Astrocyte (in vitro differentiated cells and primary cell): ENCODE results near the gene ACADS. TPM values are rescaled to one million over a fixed set of nuclear protein-coding genes. Genes with fewer than 3 reads are reported as not detected.

Experiments used
- DNase-seq: peaks from one replicate; pipeline ENCODE4 v3.0.0-alpha.2; 2010; ENCODE audit warnings: low read depth
- FAIRE-seq: peaks from 2 replicates; lab custom pipeline; 2011; peaks lifted over from hg19 to GRCh38; lab: Jason Lieb, UNC
- H2AFZ ChIP-seq: 2 replicates; pipeline ENCODE4 v1.6.0; 2012; ENCODE audit warnings: low read depth, low read length, inconsistent platforms
- H3K27ac ChIP-seq: 2 replicates; pipeline ENCODE4 v1.5.1; 2011; ENCODE audit warnings: low read depth, low read length, inconsistent platforms
- H3K27me3 ChIP-seq: 2 replicates; pipeline ENCODE4 v1.6.0; 2011; ENCODE audit warnings: low read length, inconsistent platforms; ENCODE audit not compliant: insufficient read depth
- H3K36me3 ChIP-seq: 2 replicates; pipeline ENCODE4 v1.5.1; 2011; ENCODE audit warnings: low read length, inconsistent platforms; ENCODE audit not compliant: insufficient read depth
- H3K4me1 ChIP-seq: 2 replicates; pipeline ENCODE4 v1.5.1; 2011; ENCODE audit warnings: low read length, inconsistent platforms; ENCODE audit not compliant: insufficient read depth
- H3K4me2 ChIP-seq: 2 replicates; pipeline ENCODE4 v1.6.0; 2012; ENCODE audit warnings: low read length, inconsistent platforms
- H3K4me3 ChIP-seq: 2 replicates; pipeline ENCODE4 v1.5.1; 2011; ENCODE audit warnings: low read depth, mild to moderate bottlenecking, low read length, inconsistent platforms; ENCODE audit not compliant: insufficient read depth
- H3K79me2 ChIP-seq: 2 replicates; pipeline ENCODE4 v1.6.0; 2012; ENCODE audit warnings: mild to moderate bottlenecking, low read length, inconsistent platforms; ENCODE audit not compliant: insufficient read depth
- H3K9ac ChIP-seq: 2 replicates; pipeline ENCODE4 v1.6.0; 2012; ENCODE audit warnings: mild to moderate bottlenecking, low read length, inconsistent platforms
- H3K9me3 ChIP-seq: 2 replicates; pipeline ENCODE4 v1.5.1; 2012; ENCODE audit warnings: low read depth, mild to moderate bottlenecking, low read length, inconsistent platforms; ENCODE audit not compliant: insufficient read depth
- H4K20me1 ChIP-seq: 2 replicates; pipeline ENCODE4 v1.6.0; 2012; ENCODE audit warnings: low read length, inconsistent platforms; ENCODE audit not compliant: insufficient read depth
- H3K27ac Mint-ChIP-seq: one replicate; pipeline ENCODE4 v1.8.0; 2021; ENCODE audit warnings: mild to moderate bottlenecking, mixed read lengths; ENCODE audit not compliant: unreplicated experiment
- H3K27me3 Mint-ChIP-seq: one replicate; pipeline ENCODE4 v1.8.0; 2021; ENCODE audit warnings: low read depth, mixed read lengths; ENCODE audit not compliant: unreplicated experiment
- H3K36me3 Mint-ChIP-seq: one replicate; pipeline ENCODE4 v1.8.0; 2021; ENCODE audit warnings: low read depth, mixed read lengths; ENCODE audit not compliant: unreplicated experiment
- H3K4me1 Mint-ChIP-seq: one replicate; pipeline ENCODE4 v1.8.0; 2021; ENCODE audit warnings: low read depth, mixed read lengths; ENCODE audit not compliant: unreplicated experiment
- H3K4me3 Mint-ChIP-seq: one replicate; pipeline ENCODE4 v1.8.0; 2021; ENCODE audit warnings: mild to moderate bottlenecking, moderate library complexity, mixed read lengths; ENCODE audit not compliant: unreplicated experiment
- H3K9me3 Mint-ChIP-seq: one replicate; pipeline ENCODE4 v1.8.0; 2021; ENCODE audit warnings: mild to moderate bottlenecking, mixed read lengths; ENCODE audit not compliant: unreplicated experiment
- EZH2 ChIP-seq: IDR thresholded peaks from 2 replicates; pipeline ENCODE4 v1.6.1; 2012; ENCODE audit warnings: mild to moderate bottlenecking, low read length, inconsistent platforms; ENCODE audit not compliant: insufficient read depth
- total RNA-seq: library from RNA; stranded (reverse); gene quantifications from 2 replicates; pipeline ENCODE4 v1.2.1, GENCODE V29; 2021
- TF ChIP-seq, protein P1 (sequence below): IDR thresholded peaks from 2 replicates; pipeline ENCODE4 v1.5.1; 2011; ENCODE audit warnings: low read depth, mild to moderate bottlenecking, inconsistent platforms, low read length, moderate library complexity; ENCODE audit not compliant: insufficient read depth

The ACADS gene
- total RNA-seq, 1 donor from 2014 or later, result 2.8 TPM

- Histone ChIP-seq H3K36me3 (peaks cover 24% of the 10 kb centered on the region), H3K4me3 (no peak overlapping the region), H3K9me3 (no peaks in the 10 kb centered on the region), H4K20me1 (no peaks in the 10 kb centered on the region), H3K27ac (no peak overlapping the region), H3K9ac (no peak overlapping the region), H3K4me2 (peak overlapping the region; percentile 89), H3K79me2 (no peaks in the 10 kb centered on the region), H3K27me3 (no peaks in the 10 kb centered on the region), H3K4me1 (peaks cover 13% of the 10 kb centered on the region), H2AFZ (no peak overlapping the region)
- Mint-ChIP-seq H3K4me1 (peaks cover 10% of the 10 kb centered on the region), H3K27me3 (no peaks in the 10 kb centered on the region), H3K4me3 (peak overlapping the region; percentile 79), H3K36me3 (peaks cover 17% of the 10 kb centered on the region), H3K27ac (peak overlapping the region; percentile 64), H3K9me3 (no peaks in the 10 kb centered on the region)
- no peak for TF ChIP-seq EZH2
- TF ChIP-seq, protein P1, sequence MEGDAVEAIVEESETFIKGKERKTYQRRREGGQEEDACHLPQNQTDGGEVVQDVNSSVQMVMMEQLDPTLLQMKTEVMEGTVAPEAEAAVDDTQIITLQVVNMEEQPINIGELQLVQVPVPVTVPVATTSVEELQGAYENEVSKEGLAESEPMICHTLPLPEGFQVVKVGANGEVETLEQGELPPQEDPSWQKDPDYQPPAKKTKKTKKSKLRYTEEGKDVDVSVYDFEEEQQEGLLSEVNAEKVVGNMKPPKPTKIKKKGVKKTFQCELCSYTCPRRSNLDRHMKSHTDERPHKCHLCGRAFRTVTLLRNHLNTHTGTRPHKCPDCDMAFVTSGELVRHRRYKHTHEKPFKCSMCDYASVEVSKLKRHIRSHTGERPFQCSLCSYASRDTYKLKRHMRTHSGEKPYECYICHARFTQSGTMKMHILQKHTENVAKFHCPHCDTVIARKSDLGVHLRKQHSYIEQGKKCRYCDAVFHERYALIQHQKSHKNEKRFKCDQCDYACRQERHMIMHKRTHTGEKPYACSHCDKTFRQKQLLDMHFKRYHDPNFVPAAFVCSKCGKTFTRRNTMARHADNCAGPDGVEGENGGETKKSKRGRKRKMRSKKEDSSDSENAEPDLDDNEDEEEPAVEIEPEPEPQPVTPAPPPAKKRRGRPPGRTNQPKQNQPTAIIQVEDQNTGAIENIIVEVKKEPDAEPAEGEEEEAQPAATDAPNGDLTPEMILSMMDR, result no peak
- no peak for FAIRE-seq
- no peak for DNase-seq
These were observed 906 bp upstream of the ACADS start for GRCh38 chr12:120724720-120725119.

DNA sequence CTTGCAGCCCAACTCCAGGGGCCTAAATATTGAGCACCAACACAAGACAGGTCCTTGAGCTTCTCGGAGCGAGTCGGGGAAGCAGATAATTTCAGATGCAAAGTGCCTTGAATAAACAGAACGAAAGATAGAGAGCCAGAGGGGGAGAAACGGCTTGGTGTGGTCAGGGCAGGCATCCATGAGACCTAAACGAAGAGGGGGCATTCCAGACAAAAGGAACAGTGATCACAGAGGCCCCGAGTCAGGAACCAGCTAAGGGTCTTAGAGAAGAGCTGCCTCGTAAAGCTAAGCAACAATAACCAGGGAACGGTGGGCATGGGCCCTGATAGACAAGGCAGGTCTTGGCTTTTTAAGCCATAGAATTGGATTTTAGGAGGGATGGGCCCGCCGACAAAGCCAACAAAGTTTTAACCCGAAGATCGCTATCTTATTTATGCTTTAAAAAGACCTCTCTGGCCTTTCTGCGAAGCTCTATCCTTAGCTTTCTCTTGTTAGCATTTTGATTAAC lies 421 bp upstream of the ACADS start:
- Histone ChIP-seq H3K4me1 (peaks cover 13% of the 10 kb centered on the region), H3K4me3 (peak overlapping the region; percentile 64), H3K9me3 (no peaks in the 10 kb centered on the region), H3K27me3 (no peaks in the 10 kb centered on the region), H2AFZ (peak overlapping the region; percentile 85), H3K79me2 (no peaks in the 10 kb centered on the region), H3K36me3 (peaks cover 19% of the 10 kb centered on the region), H3K27ac (no peak overlapping the region), H4K20me1 (no peaks in the 10 kb centered on the region), H3K4me2 (peak overlapping the region; percentile 89), H3K9ac (peak overlapping the region; percentile 80)
- Mint-ChIP-seq H3K27ac (peak overlapping the region; percentile 64), H3K27me3 (no peaks in the 10 kb centered on the region), H3K36me3 (peaks cover 18% of the 10 kb centered on the region), H3K4me1 (peaks cover 8% of the 10 kb centered on the region), H3K4me3 (peak overlapping the region; percentile 79), H3K9me3 (no peaks in the 10 kb centered on the region)
- no peak for DNase-seq
- no peak for FAIRE-seq
- TF ChIP-seq, protein P1, result no peak
- no peak for TF ChIP-seq EZH2

- FAIRE-seq (no peak), DNase-seq (no peak)
- H3K27ac ChIP-seq, result no peak overlapping the region
- H3K27me3 ChIP-seq, result no peaks in the 10 kb centered on the region
- H3K36me3 Mint-ChIP-seq, result peaks cover 15% of the 10 kb centered on the region
- H4K20me1 ChIP-seq, result no peaks in the 10 kb centered on the region
- peak overlapping the region; percentile 53 for H3K27ac Mint-ChIP-seq
- H2AFZ ChIP-seq, result no peak overlapping the region
- no peaks in the 10 kb centered on the region for H3K9me3 ChIP-seq
- no peaks in the 10 kb centered on the region for H3K79me2 ChIP-seq
- peak overlapping the region; percentile 89 for H3K4me2 ChIP-seq
- no peaks in the 10 kb centered on the region for H3K9me3 Mint-ChIP-seq
- H3K4me1 ChIP-seq, result peaks cover 7% of the 10 kb centered on the region
- H3K9ac ChIP-seq, result no peak overlapping the region
- H3K27me3 Mint-ChIP-seq, result no peaks in the 10 kb centered on the region
- no peaks in the 10 kb centered on the region for H3K4me1 Mint-ChIP-seq
- TF ChIP-seq EZH2, result no peak
- TF ChIP-seq, protein P1, result no peak
- no peak overlapping the region for H3K4me3 ChIP-seq
- peaks cover 18% of the 10 kb centered on the region for H3K36me3 ChIP-seq
- peak overlapping the region; percentile 88 for H3K4me3 Mint-ChIP-seq
These were observed 826 bp downstream of the ACADS start for GRCh38 chr12:120726510-120726793.
